IPS-20b (cell line): ENCODE measurements around the gene PPT2.
A peak's percentile ranks its signal among the peaks of the same experiment; 100 is the strongest.

Experiments used
- H3K27ac ChIP-seq: one replicate; pipeline ENCODE4 v1.5.1; 2013; ENCODE audit warnings: low read length
- H3K27me3 ChIP-seq: 2 replicates; pipeline ENCODE4 v1.6.1; 2013; ENCODE audit warnings: mild to moderate bottlenecking, low read length, inconsistent platforms; ENCODE audit not compliant: insufficient read depth
- H3K36me3 ChIP-seq: 2 replicates; pipeline ENCODE4 v1.6.1; 2013; ENCODE audit warnings: low read depth, mild to moderate bottlenecking, inconsistent platforms, low read length, moderate library complexity; ENCODE audit not compliant: insufficient read depth
- H3K4me1 ChIP-seq: 2 replicates; pipeline ENCODE4 v1.6.1; 2013; ENCODE audit warnings: mild to moderate bottlenecking, control low read depth, inconsistent platforms, low read length, moderate library complexity; ENCODE audit not compliant: insufficient read depth
- H3K4me3 ChIP-seq: 2 replicates; pipeline ENCODE4 v1.5.1; 2013; ENCODE audit warnings: mild to moderate bottlenecking, low read length, inconsistent platforms
- H3K9ac ChIP-seq: 2 replicates; pipeline ENCODE4 v1.6.1; 2013; ENCODE audit warnings: low read depth, mild to moderate bottlenecking, inconsistent platforms, low read length, moderate library complexity
- H3K9me3 ChIP-seq: 2 replicates; pipeline ENCODE4 v1.6.1; 2013; ENCODE audit warnings: mild to moderate bottlenecking, low read depth, low read length, inconsistent platforms; ENCODE audit not compliant: insufficient read depth

PPT2 gene

GRCh38 chr6:32153564-32154513, at the start of gene PPT2:
TSS of gene PPT2 (plus strand) at chr6:32154141. CDS start at chr6:32154595, 454 bp downstream.
- peak within 1 kb of the TSS; percentile 2 for H3K27ac ChIP-seq
- peak within 1 kb of the TSS; percentile 94 for H3K4me3 ChIP-seq
- peaks cover 30% of the 10 kb centered on the region for H3K36me3 ChIP-seq

GRCh38 chr6:32105433-32105832, 48.5 kb upstream of the PPT2 start:
- H3K4me1 ChIP-seq: peaks cover 8% of the 10 kb centered on the region; the same call in 1 of the 2 replicates
- no peak overlapping the region for H3K9ac ChIP-seq
- H3K4me3 ChIP-seq: no peak overlapping the region

More at GRCh38 chr6:32153564-32154513, at the start of gene PPT2:
- Histone ChIP-seq H3K27me3 (peaks cover 35% of the 10 kb centered on the region), H3K9ac (peak within 1 kb of the TSS; percentile 92), H3K4me1 (peaks cover 18% of the 10 kb centered on the region), H3K9me3 (no peaks in the 10 kb centered on the region)

GRCh38 chr6:32107406-32107805, 46.5 kb upstream of the PPT2 start:
- Histone ChIP-seq H3K27ac (no peak overlapping the region), H3K4me3 (no peak overlapping the region), H3K27me3 (peaks cover 41% of the 10 kb centered on the region), H3K9ac (no peak overlapping the region), H3K9me3 (no peaks in the 10 kb centered on the region), H3K36me3 (no peaks in the 10 kb centered on the region), H3K4me1 (peaks cover 8% of the 10 kb centered on the region; the same call in 1 of the 2 replicates)

More at GRCh38 chr6:32105433-32105832, 48.5 kb upstream of the PPT2 start:
- no peak overlapping the region for H3K27ac ChIP-seq
- H3K9me3 ChIP-seq: no peaks in the 10 kb centered on the region
- no peaks in the 10 kb centered on the region for H3K36me3 ChIP-seq
- H3K27me3 ChIP-seq: peaks cover 39% of the 10 kb centered on the region

- no peak overlapping the region for H3K27ac ChIP-seq
- H3K36me3 ChIP-seq: no peaks in the 10 kb centered on the region
- peaks cover 8% of the 10 kb centered on the region; the same call in 1 of the 2 replicates for H3K4me1 ChIP-seq
- H3K9ac ChIP-seq: no peak overlapping the region
- no peaks in the 10 kb centered on the region for H3K9me3 ChIP-seq
- peak overlapping the region; percentile 29; the same call in 1 of the 2 replicates for H3K4me3 ChIP-seq
- H3K27me3 ChIP-seq: peaks cover 41% of the 10 kb centered on the region
Observed at GRCh38 chr6:32108094-32108627, 45.8 kb upstream of the PPT2 start.

- Histone ChIP-seq H3K27me3 (peaks cover 41% of the 10 kb centered on the region), H3K4me3 (peak overlapping the region; percentile 23; the same call in 1 of the 2 replicates), H3K4me1 (peaks cover 8% of the 10 kb centered on the region; the same call in 1 of the 2 replicates), H3K9me3 (no peaks in the 10 kb centered on the region), H3K9ac (no peak overlapping the region), H3K36me3 (no peaks in the 10 kb centered on the region), H3K27ac (no peak overlapping the region)
Observed at GRCh38 chr6:32108727-32109113, 45.2 kb upstream of the PPT2 start.

- no peaks in the 10 kb centered on the region for H3K9me3 ChIP-seq
- no peaks in the 10 kb centered on the region for H3K36me3 ChIP-seq
- H3K9ac ChIP-seq: no peak within 1 kb of the TSS
- no peak within 1 kb of the TSS for H3K27ac ChIP-seq
- peaks cover 40% of the 10 kb centered on the region for H3K27me3 ChIP-seq
- H3K4me1 ChIP-seq: peaks cover 8% of the 10 kb centered on the region; the same call in 1 of the 2 replicates
- H3K4me3 ChIP-seq: peak within 1 kb of the TSS; percentile 23; the same call in 1 of the 2 replicates
Observed at GRCh38 chr6:32109114-32109764, 44.7 kb upstream of the PPT2 start, which contains the start of gene TNXB. TSS of gene TNXB (minus strand) at chr6:32109338. CDS start at chr6:32098198, 11,140 bp downstream.

GRCh38 chr6:32109765-32110160, 44.2 kb upstream of the PPT2 start:
- Histone ChIP-seq H3K9ac (no peak overlapping the region), H3K27ac (no peak overlapping the region), H3K9me3 (no peaks in the 10 kb centered on the region), H3K4me1 (peaks cover 8% of the 10 kb centered on the region; the same call in 1 of the 2 replicates), H3K4me3 (no peak overlapping the region), H3K36me3 (no peaks in the 10 kb centered on the region), H3K27me3 (peaks cover 35% of the 10 kb centered on the region)

GRCh38 chr6:32110632-32111031, 43.3 kb upstream of the PPT2 start:
- Histone ChIP-seq H3K27ac (no peak overlapping the region), H3K4me1 (peaks cover 8% of the 10 kb centered on the region; the same call in 1 of the 2 replicates), H3K36me3 (peaks cover 2% of the 10 kb centered on the region; the same call in 1 of the 2 replicates), H3K9ac (no peak overlapping the region), H3K4me3 (no peak overlapping the region), H3K27me3 (peaks cover 32% of the 10 kb centered on the region), H3K9me3 (no peaks in the 10 kb centered on the region)

- Histone ChIP-seq H3K9me3 (no peaks in the 10 kb centered on the region), H3K27me3 (peaks cover 32% of the 10 kb centered on the region), H3K4me1 (peaks cover 8% of the 10 kb centered on the region; the same call in 1 of the 2 replicates), H3K4me3 (no peak overlapping the region), H3K36me3 (peaks cover 11% of the 10 kb centered on the region), H3K27ac (no peak overlapping the region), H3K9ac (no peak overlapping the region)
Observed at GRCh38 chr6:32111424-32112066, 42.4 kb upstream of the PPT2 start.

- Histone ChIP-seq H3K9me3 (no peaks in the 10 kb centered on the region), H3K4me1 (peaks cover 8% of the 10 kb centered on the region; the same call in 1 of the 2 replicates), H3K9ac (no peak overlapping the region), H3K4me3 (no peak overlapping the region), H3K36me3 (peaks cover 20% of the 10 kb centered on the region), H3K27me3 (peaks cover 29% of the 10 kb centered on the region), H3K27ac (no peak overlapping the region)
Observed at GRCh38 chr6:32112431-32112980, 41.4 kb upstream of the PPT2 start.
